ENCODE measurements around the gene GUCY1A2.
"Not testable (repeated sequence)": the region's sequence is repeated elsewhere in the genome, so short reads cannot be mapped to it uniquely, and the experiment has no call there.

GUCY1A2 gene

GRCh38 chr11:106834567-106834966 is 183.7 kb downstream of the GUCY1A2 start:
- no peak for DNase-seq

- no peak for DNase-seq
Observed at GRCh38 chr11:106828976-106829375, 189.3 kb downstream of the GUCY1A2 start.

GRCh38 chr11:106828576-106828975 is 189.7 kb downstream of the GUCY1A2 start:
- no peak for DNase-seq

GRCh38 chr11:106827687-106828086 is 190.6 kb downstream of the GUCY1A2 start:
- DNase-seq = no peak

- not testable (repeated sequence) for DNase-seq
Observed at GRCh38 chr11:106826558-106826957, 191.7 kb downstream of the GUCY1A2 start.

GRCh38 chr11:106821826-106822225 is 196.4 kb downstream of the GUCY1A2 start:
- no peak for DNase-seq

- no peak for DNase-seq
Observed at GRCh38 chr11:106821291-106821690, 197.0 kb downstream of the GUCY1A2 start.

GRCh38 chr11:106818443-106818842 is 199.8 kb downstream of the GUCY1A2 start:
- DNase-seq = no peak

- DNase-seq = no peak
Observed at GRCh38 chr11:106815209-106815608, 203.1 kb downstream of the GUCY1A2 start.

GRCh38 chr11:106813806-106814205 is 204.5 kb downstream of the GUCY1A2 start:
- DNase-seq = no peak

GRCh38 chr11:106794058-106794457 is 224.2 kb downstream of the GUCY1A2 start:
- DNase-seq = no peak

- DNase-seq = no peak
Observed at GRCh38 chr11:106789406-106789805, 228.9 kb downstream of the GUCY1A2 start.

GRCh38 chr11:106787454-106787853 is 230.8 kb downstream of the GUCY1A2 start:
- no peak for DNase-seq

- DNase-seq = no peak
Observed at GRCh38 chr11:106785913-106786650, 232.2 kb downstream of the GUCY1A2 start.

- DNase-seq = not testable (repeated sequence)
Observed at GRCh38 chr11:106777302-106777701, 241.0 kb downstream of the GUCY1A2 start.

GRCh38 chr11:106770489-106771085 is 247.7 kb downstream of the GUCY1A2 start:
- no peak for DNase-seq

GRCh38 chr11:106765469-106766258 is 252.6 kb downstream of the GUCY1A2 start:
- no peak for DNase-seq

- no peak for DNase-seq
Observed at GRCh38 chr11:106763501-106763900, 254.8 kb downstream of the GUCY1A2 start.

GRCh38 chr11:106761745-106762144 is 256.5 kb downstream of the GUCY1A2 start:
- no peak for DNase-seq

- DNase-seq = no peak
Observed at GRCh38 chr11:106761240-106761639, 257.0 kb downstream of the GUCY1A2 start.

GRCh38 chr11:106748059-106748458 is 270.2 kb downstream of the GUCY1A2 start:
- DNase-seq = no peak

GRCh38 chr11:106745941-106746340 is 272.3 kb downstream of the GUCY1A2 start:
- no peak for DNase-seq

GRCh38 chr11:106733635-106734034 is 284.6 kb downstream of the GUCY1A2 start:
- no peak for DNase-seq

GRCh38 chr11:106728859-106729258 is 289.4 kb downstream of the GUCY1A2 start:
- DNase-seq = no peak

Data from activated CD4-positive, alpha-beta T cell treated with anti-CD3 and anti-CD28 coated beads, Interleukin-10, Interleukin-2, amounts not matched to agents 100 ng/mL and 50 ng/mL, durations not matched to agents 16 hours and 8 hours (primary cell).